Measurements from ENCODE around the gene RGS6.

DNA sequence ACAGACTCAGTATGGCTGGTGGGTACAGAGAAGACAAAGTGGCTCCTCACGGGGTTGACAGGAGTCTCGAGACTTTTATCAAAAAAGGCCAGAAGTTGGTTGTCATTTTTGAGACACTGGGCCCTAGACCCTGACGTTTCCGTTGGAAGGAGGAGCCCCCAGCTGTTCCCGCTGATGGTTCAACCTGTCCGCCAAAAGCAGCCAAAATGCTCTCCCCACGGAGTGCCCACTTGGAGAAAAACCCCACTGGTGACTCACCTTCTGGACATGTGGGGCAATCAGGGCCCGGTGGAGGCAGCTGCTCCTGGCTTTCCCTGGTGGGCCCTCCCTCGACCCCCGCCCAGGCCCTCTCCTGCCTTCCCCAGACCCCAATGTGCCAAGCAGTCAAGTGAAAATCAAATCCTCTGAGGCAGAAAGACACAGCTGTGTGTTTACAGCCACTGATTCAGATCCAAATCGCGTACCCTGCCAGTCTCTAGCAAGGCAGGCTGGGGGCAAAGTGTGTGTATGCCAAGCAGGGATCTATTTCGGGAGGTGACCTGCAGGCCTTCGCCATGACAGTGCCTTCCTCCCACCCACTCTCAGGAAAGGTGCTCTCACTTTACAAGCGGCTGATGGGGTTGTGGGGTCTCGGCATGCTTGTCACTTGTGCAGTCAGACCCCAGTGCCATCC, 614.3 kb downstream of the RGS6 start:
- no peak for TF ChIP-seq POLR2A (IDR thresholded peaks at IDR 0.05; ENCODE audit: low read depth, low read length)
- no peak for TF ChIP-seq TAF1 (IDR thresholded peaks at IDR 0.05; ENCODE audit: low read depth, low read length)
